ENCODE data around the gene ABCA7. TPM values are rescaled to one million over a fixed set of nuclear protein-coding genes. Genes with fewer than 3 reads are reported as not detected.

Gene ABCA7
- total and polyA plus RNA-seq, 3 donors from 2014 or later = 7.3 to 14.6 (median 12.1) TPM

DNA sequence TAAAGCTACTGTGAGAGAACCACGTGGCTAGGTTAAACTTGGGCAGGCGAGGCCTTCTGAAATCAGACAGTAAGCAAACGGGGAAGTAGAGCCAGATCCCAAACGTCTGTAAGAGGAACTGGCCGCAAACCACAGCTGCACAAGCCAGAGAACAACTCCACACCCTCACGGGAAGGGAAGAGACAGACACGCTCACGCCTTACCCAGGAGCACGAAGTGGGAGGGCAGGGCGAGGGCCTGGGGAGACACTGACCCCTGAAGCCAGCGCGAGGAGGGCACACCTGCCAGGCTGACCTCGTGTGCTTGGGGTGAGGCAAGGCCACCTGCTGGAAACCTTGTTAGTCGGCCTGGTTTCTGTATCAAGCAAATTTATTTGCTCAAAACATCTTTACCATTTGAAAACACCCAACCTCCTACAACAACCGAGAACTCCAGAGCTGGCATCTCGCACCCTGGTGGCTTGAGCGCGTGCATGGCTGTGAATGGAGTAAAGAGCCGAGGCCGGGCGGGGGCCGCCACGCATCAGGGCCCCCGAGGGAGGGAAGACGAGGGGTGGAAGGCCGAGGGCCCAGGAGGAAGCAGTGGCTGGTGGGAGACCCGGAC, 48.0 kb downstream of the ABCA7 start:
- H3K36me3 ChIP-seq (ENCODE audit: low read depth, missing control alignments) = no peaks in the 10 kb centered on the region
- DNase-seq = peak; percentile 70
- no peaks in the 10 kb centered on the region for H3K4me1 ChIP-seq
- H3K27me3 ChIP-seq = no peaks in the 10 kb centered on the region
- TF ChIP-seq, protein P1, sequence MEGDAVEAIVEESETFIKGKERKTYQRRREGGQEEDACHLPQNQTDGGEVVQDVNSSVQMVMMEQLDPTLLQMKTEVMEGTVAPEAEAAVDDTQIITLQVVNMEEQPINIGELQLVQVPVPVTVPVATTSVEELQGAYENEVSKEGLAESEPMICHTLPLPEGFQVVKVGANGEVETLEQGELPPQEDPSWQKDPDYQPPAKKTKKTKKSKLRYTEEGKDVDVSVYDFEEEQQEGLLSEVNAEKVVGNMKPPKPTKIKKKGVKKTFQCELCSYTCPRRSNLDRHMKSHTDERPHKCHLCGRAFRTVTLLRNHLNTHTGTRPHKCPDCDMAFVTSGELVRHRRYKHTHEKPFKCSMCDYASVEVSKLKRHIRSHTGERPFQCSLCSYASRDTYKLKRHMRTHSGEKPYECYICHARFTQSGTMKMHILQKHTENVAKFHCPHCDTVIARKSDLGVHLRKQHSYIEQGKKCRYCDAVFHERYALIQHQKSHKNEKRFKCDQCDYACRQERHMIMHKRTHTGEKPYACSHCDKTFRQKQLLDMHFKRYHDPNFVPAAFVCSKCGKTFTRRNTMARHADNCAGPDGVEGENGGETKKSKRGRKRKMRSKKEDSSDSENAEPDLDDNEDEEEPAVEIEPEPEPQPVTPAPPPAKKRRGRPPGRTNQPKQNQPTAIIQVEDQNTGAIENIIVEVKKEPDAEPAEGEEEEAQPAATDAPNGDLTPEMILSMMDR (IDR thresholded peaks at IDR 0.05) = no peak
- no peak for TF ChIP-seq POLR2A (IDR thresholded peaks at IDR 0.05)
- H3K4me3 ChIP-seq = no peak overlapping the region
- intact Hi-C loops (cut with DNase I; ENCODE audit: low total_unique reads) = no loop called here
- H3K9me3 ChIP-seq = no peaks in the 10 kb centered on the region
- 75 to 80% methylated on average over 23 to 27 of the region's 27 CpGs for whole genome bisulfite sequencing, 2 donors
- peak overlapping the region in 1 of 2 donors; percentile 45 for H3K27ac ChIP-seq

DNA sequence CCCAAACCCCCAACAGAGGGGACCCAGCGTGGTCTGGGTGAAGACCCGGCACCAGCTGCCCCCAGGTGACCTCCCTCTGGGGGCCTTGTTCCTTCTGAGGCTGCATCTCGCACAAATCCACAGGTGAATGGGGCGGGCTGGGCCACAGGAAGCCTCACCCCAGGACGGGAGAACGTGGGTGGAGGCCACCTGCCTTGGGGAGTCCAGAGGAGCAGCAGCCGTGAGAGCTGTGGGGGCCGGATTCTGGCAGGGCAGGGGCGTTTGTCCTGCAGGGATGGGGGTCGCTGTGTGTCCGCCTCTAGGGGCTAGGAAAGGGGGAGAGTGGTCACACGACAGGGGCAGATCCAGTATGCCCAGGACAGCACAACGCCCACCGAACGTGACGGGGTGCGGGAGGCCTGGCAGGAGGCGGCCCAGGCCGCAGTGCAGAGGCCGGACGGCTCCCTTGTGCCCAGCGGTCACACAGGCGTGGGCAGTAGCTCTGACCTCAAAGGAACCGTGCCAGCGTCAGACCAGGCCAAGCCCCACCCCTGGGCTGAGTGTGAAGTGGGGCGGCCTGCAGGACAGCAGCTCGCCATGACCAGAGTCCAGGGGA, 48.6 kb downstream of the ABCA7 start:
- WGBS, 2 donors = 87 to 93% methylated on average over 11 to 27 of the region's 27 CpGs
- Histone ChIP-seq H3K9me3 (no peaks in the 10 kb centered on the region), H3K27ac (peak overlapping the region in 1 of 2 donors; percentile 45), H3K36me3 (ENCODE audit: low read depth, missing control alignments) (no peaks in the 10 kb centered on the region), H3K4me1 (no peaks in the 10 kb centered on the region), H3K4me3 (no peak overlapping the region), H3K27me3 (no peaks in the 10 kb centered on the region)
- TF ChIP-seq, protein P1 (IDR thresholded peaks at IDR 0.05) = no peak
- TF ChIP-seq POLR2A (IDR thresholded peaks at IDR 0.05) = no peak
- intact Hi-C loops (cut with DNase I; ENCODE audit: low total_unique reads) = no loop called here
- DNase-seq = no peak

DNA sequence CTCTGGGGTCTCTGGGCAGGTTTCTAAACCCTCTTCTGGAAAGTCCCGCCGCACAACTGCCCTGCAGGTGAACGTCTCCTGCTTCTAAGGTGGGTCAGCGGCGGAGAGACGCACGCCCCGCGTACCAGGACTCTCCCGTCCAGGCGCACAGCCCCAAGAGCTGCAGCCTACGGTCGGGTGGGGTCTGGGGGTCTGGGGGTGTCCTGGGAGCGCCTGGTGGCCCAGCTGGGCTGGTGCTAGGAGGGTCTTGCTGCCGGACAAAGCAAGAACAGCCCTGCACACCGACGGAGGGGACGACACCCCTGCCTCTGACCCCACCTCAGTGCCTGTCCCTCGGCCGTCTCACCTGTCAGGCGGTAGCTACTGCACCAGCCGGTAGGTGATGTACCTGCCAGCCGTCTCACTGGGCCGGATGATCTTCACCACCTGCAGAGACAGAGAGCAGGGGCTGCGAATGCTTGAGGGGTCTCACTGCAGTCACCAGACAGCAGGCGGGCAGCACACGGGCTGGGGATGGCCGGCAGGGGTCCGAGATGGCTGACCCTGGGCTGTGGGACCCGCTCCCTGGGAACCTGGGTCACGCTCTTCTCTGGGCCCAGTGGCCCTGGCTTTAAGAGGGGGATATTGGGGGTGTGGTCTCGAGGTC, 49.3 kb downstream of the ABCA7 start:
- WGBS, 2 donors = 85 to 97% methylated on average over 4 to 32 of the region's 32 CpGs
- intact Hi-C loops (cut with DNase I; ENCODE audit: low total_unique reads) = no loop called here
- Histone ChIP-seq H3K27ac (no peak overlapping the region), H3K27me3 (no peaks in the 10 kb centered on the region), H3K4me1 (peaks cover 7% of the 10 kb centered on the region), H3K36me3 (ENCODE audit: low read depth, missing control alignments) (no peaks in the 10 kb centered on the region), H3K4me3 (no peak overlapping the region), H3K9me3 (no peaks in the 10 kb centered on the region)
- DNase-seq = no peak
- TF ChIP-seq, protein P1 (IDR thresholded peaks at IDR 0.05) = no peak

DNA sequence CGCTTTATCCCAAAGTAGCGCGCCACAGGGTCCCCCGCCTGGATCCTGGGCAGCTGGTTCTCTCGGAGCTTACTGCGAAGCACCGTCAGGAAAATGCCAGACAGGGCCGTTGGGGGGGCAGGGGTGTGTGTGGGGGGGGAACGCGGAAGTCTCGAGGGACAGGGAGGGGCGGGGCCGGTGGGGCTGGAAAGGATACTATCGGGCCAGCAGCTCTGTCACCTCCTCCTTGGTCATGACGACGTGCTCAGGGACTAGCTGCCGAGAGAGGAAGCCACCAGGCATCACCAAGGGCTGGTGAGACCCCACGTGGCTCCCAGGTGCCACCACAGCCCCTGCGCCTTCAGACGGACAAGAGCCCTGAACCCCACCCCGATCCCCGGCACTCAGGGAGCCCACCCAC, 50.0 kb downstream of the ABCA7 start:
- no peak for TF ChIP-seq POLR2A (IDR thresholded peaks at IDR 0.05)
- TF ChIP-seq, protein P1 (IDR thresholded peaks at IDR 0.05) = no peak
- Histone ChIP-seq H3K36me3 (ENCODE audit: low read depth, missing control alignments) (no peaks in the 10 kb centered on the region), H3K27me3 (no peaks in the 10 kb centered on the region), H3K27ac (no peak overlapping the region), H3K4me3 (no peak overlapping the region), H3K4me1 (peaks cover 10% of the 10 kb centered on the region), H3K9me3 (no peaks in the 10 kb centered on the region)
- intact Hi-C loops (cut with DNase I; ENCODE audit: low total_unique reads) = no loop called here
- no peak for DNase-seq
- WGBS, 2 donors = 72 to 81% methylated on average over 14 to 22 of the region's 22 CpGs

Measured in testis (tissue), 3 donors.